GM21515 (cell line): ENCODE data around the gene DENND2A.
"Not testable (repeated sequence)": the region's sequence is repeated elsewhere in the genome, so short reads cannot be mapped to it uniquely, and the experiment has no call there.

Source experiments
- ATAC-seq: cut with Tn5 transposase; IDR thresholded peaks from one replicate; pipeline ENCODE4 v1.9.1; 2021; ENCODE audit not compliant: unreplicated experiment

DENND2A gene

DNA sequence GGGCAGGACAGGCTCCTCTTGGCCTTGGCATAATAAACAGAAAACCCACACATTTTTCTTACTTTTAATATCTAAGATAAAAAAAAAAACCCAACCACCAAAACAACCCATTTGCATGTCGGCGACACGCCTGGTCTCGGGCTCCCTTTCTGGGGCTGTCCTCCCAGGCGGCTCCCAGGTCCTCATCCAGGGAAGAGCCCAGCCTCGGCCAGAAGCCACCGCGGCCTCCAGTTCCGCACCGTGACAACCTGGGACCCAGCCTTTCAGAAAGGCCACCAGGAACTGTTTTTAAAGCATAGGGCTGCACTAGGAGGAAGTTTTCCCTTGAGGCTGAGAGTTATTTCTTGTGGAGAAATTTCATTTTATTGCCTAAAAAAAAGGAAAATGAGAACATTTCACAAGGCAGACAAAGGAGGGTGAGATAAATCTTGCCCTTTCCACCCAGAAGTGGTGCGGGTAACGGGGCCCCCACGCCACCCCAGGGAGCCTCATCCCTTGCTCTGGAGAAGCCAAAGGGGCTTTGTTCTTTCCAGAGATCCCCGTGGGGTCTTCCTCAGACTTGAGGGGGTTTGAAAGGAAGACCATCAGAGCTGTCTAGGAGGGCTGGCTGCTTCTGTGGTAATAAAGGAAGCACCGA, 122.1 kb downstream of the DENND2A start:
- no peak for ATAC-seq

DNA sequence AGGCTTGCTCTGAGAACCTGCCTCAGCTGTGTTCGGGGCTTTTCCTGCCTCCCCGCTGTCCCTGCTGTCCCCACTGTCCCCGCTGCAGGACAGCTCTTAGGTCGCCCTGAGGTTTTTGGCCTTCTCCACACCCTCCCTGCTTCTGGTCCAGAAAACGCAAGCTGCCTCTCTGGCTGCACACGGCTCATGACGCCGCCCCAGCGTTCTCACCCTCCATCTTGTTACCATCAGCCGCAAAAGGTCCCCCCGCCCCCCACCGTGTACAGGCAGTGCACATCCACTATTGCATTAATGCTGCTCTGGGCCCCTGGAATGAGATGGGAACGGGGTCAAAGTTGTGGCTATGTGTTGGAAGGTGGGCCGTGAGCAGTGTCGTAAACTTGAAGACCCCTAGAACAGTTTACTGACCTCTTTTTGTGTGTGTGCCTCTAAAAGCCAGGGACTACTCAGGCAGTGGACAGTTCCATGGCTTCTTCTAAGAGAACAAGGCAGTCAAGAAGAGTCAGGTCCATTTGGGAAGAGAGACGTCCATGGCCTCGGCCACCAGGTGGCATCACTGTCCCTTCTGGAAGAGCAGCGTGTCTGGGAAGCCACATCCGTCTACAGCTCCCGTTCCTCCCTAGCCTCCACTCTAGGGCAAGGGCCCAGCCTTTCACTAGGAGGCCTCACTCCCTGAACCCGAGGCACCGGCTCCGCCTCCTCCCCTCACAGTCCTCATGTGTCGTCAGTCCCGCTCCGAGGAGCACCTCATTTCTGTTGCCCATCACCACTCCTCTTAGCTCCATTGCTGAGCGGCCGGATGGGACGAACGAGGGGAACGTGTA, 122.9 kb downstream of the DENND2A start:
- no peak for ATAC-seq

DNA sequence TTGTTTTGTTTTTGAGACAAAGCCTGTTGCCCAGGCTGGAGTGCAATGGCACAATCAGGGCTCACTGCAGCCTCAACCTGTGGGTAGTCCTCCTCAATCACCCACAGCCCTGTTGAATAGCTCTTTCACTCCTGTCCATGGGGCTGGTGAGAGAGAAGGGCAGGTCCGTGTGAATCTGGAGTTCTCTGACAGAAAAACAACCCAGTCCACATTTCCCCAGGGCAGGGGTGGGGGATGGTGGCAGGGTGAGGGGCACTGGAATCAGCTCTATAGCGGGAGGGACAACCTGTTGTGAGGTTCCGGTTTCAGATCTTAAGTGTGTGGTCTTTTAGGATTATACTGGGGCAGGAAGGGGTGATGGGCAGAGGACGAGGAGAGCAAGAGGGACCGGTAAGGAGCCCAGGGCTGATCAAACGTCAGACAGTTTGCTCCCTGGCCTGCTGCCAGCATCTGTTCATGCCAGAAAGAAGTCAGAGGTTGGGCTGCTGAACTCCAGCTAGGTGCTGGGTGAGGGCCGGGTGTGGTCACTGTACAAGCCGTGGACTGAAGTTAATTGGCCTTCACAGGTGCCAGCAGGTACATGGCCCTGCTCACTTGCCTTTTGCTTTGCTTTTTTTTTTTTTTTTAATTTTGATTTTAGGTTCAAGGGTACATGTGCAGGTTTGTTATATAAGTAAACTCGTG, 128.2 kb downstream of the DENND2A start:
- no peak for ATAC-seq

DNA sequence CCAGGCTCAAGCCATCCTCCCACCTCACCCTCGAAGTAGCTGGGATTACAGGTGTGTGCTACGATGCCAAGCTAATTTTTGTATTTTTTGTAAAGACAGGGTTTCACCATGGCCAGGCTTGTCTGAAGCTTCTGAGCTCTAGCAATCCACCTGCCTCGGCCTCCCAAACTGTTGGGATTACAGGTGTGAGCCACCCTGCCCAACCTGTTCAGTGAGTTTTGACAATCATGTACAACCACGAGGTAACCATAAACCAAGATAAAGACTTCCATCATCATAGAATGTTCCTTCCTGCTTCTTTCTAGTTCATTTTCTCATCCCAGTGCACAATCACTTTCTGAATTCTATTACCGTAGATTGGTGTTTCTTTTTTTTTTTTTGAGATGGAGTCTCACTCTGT, 130.8 kb downstream of the DENND2A start:
- ATAC-seq, result no peak

DNA sequence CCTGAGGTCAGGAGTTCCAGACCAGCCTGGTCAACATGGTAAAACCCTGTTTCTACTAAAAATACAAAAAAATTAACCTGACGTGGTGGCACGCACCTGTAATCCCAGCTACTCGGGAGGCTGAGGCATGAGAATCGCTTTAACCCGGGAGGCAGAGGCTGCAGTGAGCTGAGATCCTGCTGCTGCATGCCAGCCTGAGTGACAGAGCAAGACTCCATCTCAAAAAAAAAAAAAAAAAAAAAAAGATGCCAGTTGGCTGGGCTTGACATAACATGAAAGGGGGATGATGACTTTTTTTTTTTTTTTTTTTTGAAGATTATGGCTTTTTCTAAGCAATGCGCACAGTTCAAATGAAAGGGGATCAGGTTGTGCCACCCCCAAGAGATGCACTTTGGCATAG, 133.1 kb downstream of the DENND2A start:
- not testable (repeated sequence) for ATAC-seq

DNA sequence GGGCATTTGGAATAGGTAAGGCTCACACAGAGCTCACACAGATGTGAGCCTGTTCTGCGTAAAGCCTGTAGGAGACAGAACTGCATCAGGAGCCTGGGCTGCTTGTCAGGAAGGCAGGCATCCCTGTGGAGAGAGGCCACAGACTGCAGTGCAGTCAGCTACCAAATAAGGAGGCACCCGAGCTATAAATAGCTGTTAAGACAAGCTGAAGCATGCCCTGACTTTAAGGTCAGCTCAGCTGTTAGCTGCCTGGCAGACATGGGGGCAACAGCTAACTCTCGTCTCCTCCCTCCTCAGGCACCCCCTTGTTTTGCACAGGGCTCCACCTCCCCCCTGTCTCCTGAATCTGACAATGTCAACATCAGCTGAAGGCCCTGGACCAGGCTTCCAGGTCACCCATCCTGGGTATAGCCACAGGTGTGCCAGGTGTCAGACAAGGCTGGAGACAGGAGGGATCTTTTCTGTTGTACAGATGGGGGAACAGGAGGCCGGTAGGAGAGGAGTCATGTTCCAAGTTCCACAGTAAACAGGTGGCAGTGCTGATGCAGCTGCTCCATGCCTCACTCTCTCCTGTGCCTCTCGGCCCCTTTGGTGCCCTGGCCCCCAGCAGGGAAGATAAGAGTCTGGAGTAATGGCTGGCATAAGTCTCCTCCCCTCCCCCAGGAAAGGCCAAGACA, 133.7 kb downstream of the DENND2A start:
- ATAC-seq, result no peak

DNA sequence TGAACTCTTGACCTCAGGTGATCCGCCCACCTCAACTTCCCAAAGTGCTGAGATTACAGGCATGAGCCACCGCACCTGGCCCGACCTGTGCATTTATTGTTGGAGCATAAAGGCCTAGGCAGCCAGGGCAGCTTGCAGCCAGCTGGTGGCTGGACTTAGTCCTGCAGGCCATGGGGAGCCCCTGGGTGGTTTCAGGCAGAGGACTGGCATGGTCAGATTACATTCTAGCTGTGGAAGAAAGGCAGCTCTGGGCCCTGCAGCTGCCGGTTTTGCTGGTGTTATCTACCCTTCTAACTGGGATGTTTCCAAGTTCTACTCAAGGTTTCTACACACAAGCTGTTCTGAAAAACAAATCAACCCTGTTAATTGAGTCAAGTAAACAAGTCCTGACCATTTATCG, 138.6 kb downstream of the DENND2A start:
- no peak for ATAC-seq

DNA sequence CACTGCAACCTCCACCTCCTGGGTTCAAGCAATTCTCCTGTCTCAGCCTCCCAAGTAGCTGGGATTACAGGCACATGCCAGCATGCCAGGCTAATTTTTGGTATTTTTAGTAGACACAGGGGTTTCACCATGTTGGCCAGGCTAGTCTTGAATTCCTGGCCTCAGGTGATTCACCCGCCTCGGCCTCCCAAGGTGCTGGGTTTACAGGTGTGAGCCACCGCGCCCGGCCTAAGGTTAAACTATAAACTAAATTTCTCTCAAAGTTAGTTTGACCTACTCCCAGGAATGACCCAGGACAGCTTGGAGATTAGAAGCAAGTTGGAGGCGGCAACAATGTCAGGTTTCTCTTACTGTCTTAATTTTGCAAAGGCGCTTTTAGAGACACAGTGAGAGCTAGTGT, 142.8 kb downstream of the DENND2A start:
- ATAC-seq, result not testable (repeated sequence)

DNA sequence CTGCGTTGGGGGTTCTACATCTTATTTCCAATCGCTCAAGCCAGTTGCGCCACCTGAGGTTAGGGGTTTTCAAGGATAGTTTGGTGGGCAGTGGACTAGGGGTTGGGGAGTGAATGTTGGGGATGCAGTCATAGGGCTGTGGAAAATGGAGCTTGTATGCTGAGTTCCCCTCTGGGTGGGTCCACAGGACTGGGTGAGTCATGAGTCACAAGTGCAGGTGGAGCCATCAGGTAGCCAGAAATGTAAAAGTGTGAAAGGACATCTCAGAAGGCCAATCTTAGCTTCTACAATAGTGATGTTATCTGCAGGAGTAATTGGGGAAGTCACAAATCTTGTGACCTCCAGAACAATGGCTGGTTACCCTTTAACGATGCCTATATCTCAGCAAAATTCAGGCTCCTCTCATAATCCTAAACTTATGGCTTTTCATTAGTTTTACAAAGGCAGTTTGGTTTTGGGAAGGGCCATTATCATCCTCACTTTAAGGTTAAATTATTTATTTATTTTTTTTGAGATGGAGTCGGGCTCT, 143.3 kb downstream of the DENND2A start:
- ATAC-seq, result no peak

DNA sequence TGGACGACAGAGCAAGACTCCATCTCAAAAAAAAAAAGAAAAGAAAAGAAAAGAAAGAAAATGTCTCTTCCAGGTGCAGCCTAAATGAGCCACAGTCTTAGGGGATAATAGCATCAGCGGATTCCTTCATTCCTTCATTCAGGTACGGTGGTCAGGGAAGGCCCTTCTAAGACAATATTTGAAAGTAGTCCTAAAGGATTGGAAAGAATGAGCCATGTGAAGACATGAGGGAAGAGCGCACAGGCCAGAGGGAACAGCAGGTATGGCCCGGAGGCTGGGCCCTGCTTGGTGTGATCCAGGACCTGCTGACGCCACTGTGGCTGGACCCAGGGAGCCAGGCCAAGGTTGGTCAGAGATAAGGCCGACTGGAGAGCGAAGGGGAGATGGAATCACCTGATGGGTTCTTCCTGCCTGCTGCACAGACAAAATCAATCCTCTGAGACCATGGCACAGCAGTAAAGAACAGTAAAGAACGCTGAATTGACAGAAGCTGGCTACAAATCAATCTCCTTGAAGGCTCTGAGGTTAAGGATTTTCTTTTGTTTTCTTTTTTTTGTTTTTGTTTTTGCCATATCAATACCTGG, 145.0 kb downstream of the DENND2A start:
- ATAC-seq, result no peak

DNA sequence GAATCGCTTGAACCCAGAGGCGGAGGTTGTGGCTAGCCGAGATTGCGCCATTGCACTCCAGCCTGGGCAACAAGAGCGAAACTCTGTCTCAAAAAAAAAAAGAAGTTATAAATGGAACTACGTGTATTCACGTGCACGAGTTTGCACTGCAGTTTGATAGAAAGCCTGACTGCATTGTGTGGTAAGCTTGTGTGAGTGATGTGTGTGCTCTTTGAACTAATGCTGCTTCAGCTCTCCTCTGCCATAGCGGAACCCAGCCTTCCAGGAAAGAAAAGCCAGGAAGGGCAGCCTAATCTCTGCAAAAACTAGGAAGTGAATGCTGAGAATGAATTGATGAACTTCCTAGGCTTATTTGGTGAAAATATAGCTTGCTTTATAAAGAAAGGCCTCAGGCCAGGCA, 145.7 kb downstream of the DENND2A start:
- ATAC-seq, result no peak

DNA sequence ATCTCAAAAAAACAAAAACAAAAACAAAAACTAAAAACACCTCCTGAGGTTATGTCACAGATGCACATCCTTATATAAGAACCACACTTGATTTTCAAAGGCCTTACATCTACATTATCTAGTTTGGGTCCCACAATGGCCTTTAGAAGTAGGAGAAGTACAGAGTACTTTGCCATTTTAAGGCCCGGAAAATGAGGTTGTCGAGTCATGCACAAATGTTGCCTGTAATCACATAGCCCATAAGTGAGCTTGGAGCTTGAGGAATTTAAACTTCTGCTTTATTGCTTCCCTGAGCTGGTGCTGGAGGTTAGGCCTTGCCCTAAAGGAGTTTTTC, 151.6 kb downstream of the DENND2A start:
- ATAC-seq, result no peak

DNA sequence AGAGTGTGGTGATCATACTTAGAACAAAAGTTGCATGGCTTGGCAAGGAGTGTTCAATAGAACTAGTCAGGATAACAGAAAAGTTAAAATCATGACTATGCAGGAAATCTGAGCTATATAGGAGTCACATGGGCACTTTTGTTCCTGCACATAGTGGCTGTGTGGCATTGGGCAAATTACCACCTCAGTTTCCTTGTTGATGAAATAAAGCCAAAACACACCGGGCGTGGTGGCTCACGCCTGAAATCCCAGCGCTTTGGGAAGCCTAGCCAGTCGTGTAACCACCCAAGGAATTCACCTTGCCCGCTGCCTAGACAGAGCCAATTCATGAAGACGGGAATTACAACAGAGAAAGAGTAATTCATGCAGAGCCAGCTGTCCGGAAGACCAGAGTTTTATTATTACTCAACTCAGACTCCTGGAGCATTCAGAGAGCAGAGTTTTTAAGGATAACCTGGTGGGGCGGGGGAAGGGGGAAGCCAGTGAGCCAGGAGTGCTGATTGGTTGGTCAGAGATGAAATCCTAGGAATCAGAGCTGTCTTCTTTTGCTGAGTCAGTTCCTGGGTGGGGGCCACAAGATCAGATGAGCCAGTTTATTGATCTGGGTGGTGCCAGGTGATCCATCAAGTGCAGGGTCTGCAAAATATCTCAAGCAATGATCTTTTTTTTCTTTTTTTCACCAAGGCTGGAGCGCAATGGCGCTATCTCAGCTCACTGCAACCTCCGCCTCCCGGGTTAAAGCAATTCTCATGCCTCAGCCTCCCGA, 154.9 kb downstream of the DENND2A start:
- ATAC-seq, result no peak

DNA sequence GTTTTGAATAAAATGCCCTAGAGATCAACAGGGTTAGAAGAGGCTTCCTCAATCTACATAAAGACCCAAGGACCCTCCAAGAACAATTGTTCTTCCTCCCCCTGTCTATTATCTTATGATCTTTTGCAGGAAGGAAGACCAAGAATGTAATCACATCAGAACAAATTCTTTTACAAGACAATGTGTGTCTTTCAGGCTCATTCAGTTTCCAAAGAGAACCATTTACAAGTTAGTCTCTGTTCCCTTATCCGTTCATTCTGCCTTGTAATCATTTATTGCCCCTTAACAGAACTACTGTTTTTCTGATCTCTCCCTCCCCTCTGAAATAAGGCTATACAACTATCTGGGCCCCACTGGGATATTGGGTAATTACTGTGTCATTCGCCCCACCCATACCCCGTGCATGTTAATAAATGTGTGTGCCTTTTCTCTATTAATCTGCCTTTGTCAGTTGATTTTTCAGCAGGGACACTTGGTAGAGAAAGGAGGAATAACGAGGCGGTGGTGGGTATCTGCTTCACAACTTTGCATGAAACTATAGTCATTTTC, 155.6 kb downstream of the DENND2A start:
- no peak for ATAC-seq

DNA sequence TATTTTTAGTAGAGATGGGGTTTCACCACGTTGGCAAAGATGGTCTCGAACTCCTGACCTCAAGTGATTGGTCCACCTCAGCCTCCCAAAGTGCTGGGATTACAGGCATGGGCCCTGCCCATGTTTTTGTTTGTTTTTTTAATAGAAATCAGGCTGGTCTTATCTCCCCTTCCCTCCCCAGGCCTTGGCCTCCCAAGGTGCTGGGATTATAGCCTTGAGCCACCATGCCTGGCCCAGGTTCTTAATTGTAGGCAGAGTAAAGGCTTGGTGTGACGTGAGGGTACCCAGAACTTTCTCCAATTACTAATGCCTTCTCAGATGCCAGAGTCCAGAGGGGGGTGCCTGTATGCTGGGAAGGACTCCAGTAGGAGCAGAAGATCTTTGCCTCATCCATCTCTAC, 156.1 kb downstream of the DENND2A start:
- ATAC-seq, result no peak

DNA sequence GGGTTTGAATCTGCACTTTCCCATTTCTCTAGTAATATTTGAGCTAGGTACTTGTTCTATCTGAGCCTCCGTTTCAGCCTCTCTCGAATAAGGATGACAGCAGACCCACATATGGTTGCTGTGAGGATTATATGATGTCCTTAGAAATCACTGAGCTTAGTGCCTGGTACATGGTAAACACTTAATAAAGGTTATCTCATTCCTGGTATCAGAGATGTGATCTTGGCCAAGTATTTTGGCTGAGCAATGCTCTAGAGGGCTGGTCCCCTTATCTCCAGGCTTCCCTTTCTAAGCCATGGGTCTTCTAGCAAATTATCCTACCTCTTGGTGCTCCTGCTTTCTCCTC, 160.9 kb downstream of the DENND2A start:
- no peak for ATAC-seq

DNA sequence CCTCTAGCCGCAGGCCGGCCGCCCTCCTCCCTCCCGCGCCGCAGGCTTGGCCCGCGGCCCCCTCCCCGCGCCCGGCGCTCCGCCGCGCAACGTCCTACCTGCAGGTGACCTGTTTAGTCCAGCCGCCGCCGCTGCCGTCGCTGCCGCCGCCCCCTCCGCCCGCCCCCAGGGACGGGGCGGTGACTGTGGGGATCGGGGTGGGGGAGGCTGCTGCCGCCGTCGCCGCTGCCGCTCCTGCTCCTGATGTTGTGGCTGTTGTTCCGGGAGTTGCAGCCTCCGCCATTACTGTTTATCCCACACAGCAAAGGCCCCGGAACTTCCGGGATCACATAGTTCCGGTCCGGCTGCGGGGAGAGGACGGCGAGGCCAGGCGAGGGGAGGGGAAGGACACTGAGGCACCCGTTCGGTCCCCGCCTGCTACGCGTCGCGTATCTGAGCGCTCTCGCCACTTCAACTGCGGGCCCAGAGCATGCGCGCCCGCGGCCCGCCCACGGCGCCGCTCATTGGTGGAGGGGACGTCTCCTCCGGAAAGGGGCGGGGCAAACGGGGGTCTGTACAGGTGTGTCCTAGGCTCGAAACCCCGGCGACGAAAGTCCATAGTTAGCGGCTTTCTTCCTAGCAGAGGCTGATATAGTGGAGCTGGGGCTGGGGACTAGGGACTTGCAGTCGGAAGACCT, 161.4 kb downstream of the DENND2A start, which contains the start of gene MKRN1:
MKRN1 (minus strand) TSS at position 444 of the 677 bp plus-strand sequence; CDS start at position 283, 161 bp downstream.
- peak; percentile 94 for ATAC-seq

DNA sequence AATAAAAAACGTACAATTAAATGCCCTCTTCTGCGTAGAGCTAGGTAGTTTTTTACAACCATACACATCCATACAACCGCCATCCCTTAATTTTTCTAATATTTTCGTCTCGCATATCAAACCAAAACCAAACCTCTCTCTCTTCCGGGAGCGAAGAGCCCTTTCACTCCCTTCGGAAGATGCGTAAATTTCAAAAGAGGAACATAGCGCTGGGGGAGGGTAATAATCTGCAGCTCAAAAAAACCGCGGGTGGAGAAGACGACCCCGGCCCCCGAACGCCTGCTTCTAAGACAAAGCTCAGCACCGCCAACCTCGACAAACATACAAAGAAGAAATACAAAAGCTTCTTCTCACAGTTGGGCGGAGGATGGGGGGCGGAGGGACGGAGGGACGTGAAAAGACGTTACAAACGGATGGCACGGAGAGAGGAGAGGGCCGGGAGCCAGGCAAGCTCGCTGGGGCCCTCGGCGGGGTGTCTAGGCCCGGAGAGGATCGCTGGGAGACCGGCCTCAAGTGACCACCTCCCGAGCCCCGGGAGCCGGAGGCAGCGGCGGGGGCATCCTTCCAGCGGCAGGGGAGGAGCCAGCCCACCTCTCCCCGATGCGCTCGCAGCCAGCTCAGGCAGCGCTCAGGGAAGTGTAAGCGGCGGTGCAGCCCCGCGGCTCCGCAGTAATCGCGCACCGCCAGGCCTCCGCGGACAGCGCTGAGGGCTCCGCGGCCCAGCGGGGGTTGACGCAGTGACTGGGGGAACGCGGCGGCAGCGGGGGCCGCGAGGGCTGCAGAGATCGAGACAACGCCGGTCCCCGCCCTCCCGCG, 162.2 kb downstream of the DENND2A start:
- ATAC-seq, result peak; percentile 25
